Measurements from ENCODE around the gene CYP46A1. TPM values are rescaled to one million over a fixed set of nuclear protein-coding genes. Genes with fewer than 3 reads are reported as not detected.
"Not testable (repeated sequence)": the region's sequence is repeated elsewhere in the genome, so short reads cannot be mapped to it uniquely, and the experiment has no call there.

CYP46A1 gene
- under 1 TPM; 0.15 to 0.29 TPM for total RNA-seq
- 0.23 to 0.38 reads per million in 2 donors for total RNA-seq

GRCh38 chr14:99683619-99684409 lies at the start of gene CYP46A1:
TSS of gene CYP46A1 (plus strand) at chr14:99684298. CDS start at chr14:99684418, 120 bp downstream.
- ATAC-seq (peak; percentile 95), DNase-seq (peak; percentile 99 to 100 (median 99))
- H3K9me3 ChIP-seq (ENCODE audit: control insufficient read depth, low read length, poor library complexity, severe bottlenecking) = no peaks in the 10 kb centered on the region
- H3K27ac Mint-ChIP-seq = peak within 1 kb of the TSS; percentile 53
- H3K4me3 Mint-ChIP-seq = peak within 1 kb of the TSS; percentile 94
- peaks cover 35% of the 10 kb centered on the region for H3K27me3 Mint-ChIP-seq
- H3K36me3 Mint-ChIP-seq (ENCODE audit: low read depth) = peaks cover 3% of the 10 kb centered on the region
- peaks cover 21% of the 10 kb centered on the region for H3K4me1 Mint-ChIP-seq

DNA sequence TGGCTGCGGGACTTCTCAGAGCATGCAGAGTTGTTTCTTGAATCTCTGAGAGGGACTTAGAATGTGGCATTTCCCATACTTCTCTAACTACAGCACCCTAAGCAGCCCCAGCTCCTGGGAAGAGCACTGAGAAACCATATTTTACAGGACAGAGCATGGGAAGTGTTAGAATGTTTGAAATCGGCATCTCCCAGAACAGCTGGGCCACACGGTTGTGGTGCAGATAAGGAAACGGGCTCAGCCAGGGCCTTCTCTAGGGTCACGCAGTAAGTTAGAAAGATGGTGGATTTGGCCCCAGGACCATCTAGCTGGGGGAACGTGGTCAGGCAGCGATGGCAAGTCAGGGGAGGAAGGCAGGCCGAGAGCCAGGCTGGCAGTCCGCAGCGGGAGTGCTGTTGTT lies 49.7 kb upstream of the CYP46A1 start:
- Mint-ChIP-seq H3K27me3 (peaks cover 19% of the 10 kb centered on the region), H3K4me3 (no peak overlapping the region), H3K36me3 (ENCODE audit: low read depth) (no peaks in the 10 kb centered on the region), H3K27ac (no peak overlapping the region), H3K4me1 (peaks cover 7% of the 10 kb centered on the region)
- ATAC-seq (no peak), DNase-seq (no peak)
- H3K9me3 ChIP-seq (ENCODE audit: control insufficient read depth, low read length, poor library complexity, severe bottlenecking) = no peaks in the 10 kb centered on the region

DNA sequence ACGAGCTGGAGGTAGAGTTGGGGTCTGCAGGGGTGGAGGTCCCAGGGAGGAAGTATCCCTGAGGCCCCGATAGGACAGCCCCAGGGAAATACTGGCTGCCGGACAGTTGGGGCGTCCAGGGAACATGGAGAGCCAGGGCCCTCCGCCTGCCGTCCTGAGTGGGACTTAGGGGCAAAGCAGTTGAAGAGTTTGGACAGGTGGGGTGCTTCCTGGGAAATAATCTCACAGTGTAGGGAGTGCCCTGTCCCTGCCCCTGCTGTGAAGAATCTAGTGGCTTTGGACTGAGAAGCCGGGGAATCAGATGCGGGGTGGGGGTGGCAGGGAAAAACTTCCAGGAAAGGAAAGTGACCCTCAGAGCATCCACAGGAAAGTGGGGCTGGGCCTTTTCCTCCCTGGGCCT lies 49.0 kb upstream of the CYP46A1 start:
- Mint-ChIP-seq H3K4me1 (peaks cover 7% of the 10 kb centered on the region), H3K27ac (no peak overlapping the region), H3K4me3 (no peak overlapping the region), H3K36me3 (ENCODE audit: low read depth) (no peaks in the 10 kb centered on the region), H3K27me3 (peaks cover 19% of the 10 kb centered on the region)
- H3K9me3 ChIP-seq (ENCODE audit: control insufficient read depth, low read length, poor library complexity, severe bottlenecking) = no peaks in the 10 kb centered on the region
- ATAC-seq (no peak), DNase-seq (no peak)

GRCh38 chr14:99636487-99636886 lies 47.6 kb upstream of the CYP46A1 start:
- Mint-ChIP-seq H3K27ac (no peak overlapping the region), H3K4me1 (peaks cover 7% of the 10 kb centered on the region), H3K4me3 (no peak overlapping the region), H3K36me3 (ENCODE audit: low read depth) (no peaks in the 10 kb centered on the region), H3K27me3 (peaks cover 19% of the 10 kb centered on the region)
- no peaks in the 10 kb centered on the region for H3K9me3 ChIP-seq (ENCODE audit: control insufficient read depth, low read length, poor library complexity, severe bottlenecking)
- ATAC-seq = no peak
- no peak for DNase-seq

- no peak overlapping the region for H3K4me3 Mint-ChIP-seq
- peaks cover 7% of the 10 kb centered on the region for H3K4me1 Mint-ChIP-seq
- H3K36me3 Mint-ChIP-seq (ENCODE audit: low read depth) = no peaks in the 10 kb centered on the region
- H3K27ac Mint-ChIP-seq = no peak overlapping the region
- no peaks in the 10 kb centered on the region for H3K9me3 ChIP-seq (ENCODE audit: control insufficient read depth, low read length, poor library complexity, severe bottlenecking)
- no peak for ATAC-seq
- H3K27me3 Mint-ChIP-seq = peaks cover 14% of the 10 kb centered on the region
- DNase-seq = no peak
Observed at GRCh38 chr14:99637624-99638023, 46.5 kb upstream of the CYP46A1 start.

GRCh38 chr14:99642771-99643170 lies 41.3 kb upstream of the CYP46A1 start:
- not testable (repeated sequence) for ATAC-seq; H3K27ac Mint-ChIP-seq; H3K9me3 ChIP-seq (ENCODE audit: control insufficient read depth, low read length, poor library complexity, severe bottlenecking); H3K36me3 Mint-ChIP-seq (ENCODE audit: low read depth); H3K4me3 Mint-ChIP-seq; DNase-seq; H3K4me1 Mint-ChIP-seq
- H3K27me3 Mint-ChIP-seq = peaks cover 27% of the 10 kb centered on the region

DNA sequence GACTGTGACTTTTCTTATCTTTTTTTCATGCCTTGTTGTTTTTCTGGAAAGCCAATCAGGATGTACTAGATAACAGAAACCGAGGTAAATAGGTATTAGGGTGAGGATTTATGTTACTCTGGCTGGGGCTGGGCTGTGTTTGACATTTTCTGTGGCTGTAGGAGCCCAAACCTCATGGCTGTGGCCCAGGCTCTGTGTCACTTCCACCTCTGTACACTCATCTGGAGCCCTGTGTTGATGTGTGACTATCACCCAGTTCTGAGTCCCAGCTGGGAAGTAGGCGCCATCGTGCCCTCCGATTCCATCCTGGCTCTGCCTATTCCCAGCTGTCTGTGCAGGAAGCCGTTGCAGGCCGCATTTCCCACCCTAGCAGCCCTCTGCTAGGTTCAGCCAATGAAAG lies 40.8 kb upstream of the CYP46A1 start:
- no peaks in the 10 kb centered on the region for H3K9me3 ChIP-seq (ENCODE audit: control insufficient read depth, low read length, poor library complexity, severe bottlenecking)
- DNase-seq (no peak), ATAC-seq (no peak)
- peaks cover 4% of the 10 kb centered on the region for H3K4me1 Mint-ChIP-seq
- peaks cover 3% of the 10 kb centered on the region for H3K36me3 Mint-ChIP-seq (ENCODE audit: low read depth)
- peaks cover 33% of the 10 kb centered on the region for H3K27me3 Mint-ChIP-seq
- no peak overlapping the region for H3K4me3 Mint-ChIP-seq
- no peak overlapping the region for H3K27ac Mint-ChIP-seq

DNA sequence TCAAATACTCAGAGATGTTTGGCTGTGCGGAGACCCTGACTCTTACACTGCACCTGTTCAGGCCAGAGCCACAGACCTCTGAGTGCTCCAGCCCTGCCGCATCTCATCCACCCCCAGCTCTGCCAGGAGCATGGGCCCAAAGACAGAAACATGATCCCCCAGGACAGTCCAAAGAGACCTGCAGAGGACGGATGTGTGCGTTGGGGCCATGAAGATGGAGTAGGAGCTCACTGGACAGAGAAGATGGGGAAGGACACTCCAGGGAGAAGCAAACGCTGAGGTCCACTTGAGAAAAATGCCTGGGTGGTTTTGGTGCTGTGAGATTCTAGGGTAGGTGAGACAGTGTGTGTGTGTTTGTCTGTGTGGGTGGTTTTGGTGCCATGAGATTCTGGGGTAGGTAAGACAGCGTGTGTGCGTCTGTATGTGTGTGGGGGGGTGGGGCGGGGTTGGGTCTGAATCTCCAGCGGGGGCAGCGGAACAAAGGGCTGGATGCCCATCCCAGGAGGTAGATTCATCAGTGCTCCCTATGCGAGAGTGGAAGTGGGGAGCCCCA lies 40.0 kb upstream of the CYP46A1 start:
- Mint-ChIP-seq H3K36me3 (ENCODE audit: low read depth) (peaks cover 3% of the 10 kb centered on the region), H3K4me1 (peaks cover 6% of the 10 kb centered on the region), H3K27me3 (peaks cover 39% of the 10 kb centered on the region), H3K27ac (no peak overlapping the region), H3K4me3 (peak overlapping the region; percentile 50)
- no peak for DNase-seq
- no peaks in the 10 kb centered on the region for H3K9me3 ChIP-seq (ENCODE audit: control insufficient read depth, low read length, poor library complexity, severe bottlenecking)
- no peak for ATAC-seq

DNA sequence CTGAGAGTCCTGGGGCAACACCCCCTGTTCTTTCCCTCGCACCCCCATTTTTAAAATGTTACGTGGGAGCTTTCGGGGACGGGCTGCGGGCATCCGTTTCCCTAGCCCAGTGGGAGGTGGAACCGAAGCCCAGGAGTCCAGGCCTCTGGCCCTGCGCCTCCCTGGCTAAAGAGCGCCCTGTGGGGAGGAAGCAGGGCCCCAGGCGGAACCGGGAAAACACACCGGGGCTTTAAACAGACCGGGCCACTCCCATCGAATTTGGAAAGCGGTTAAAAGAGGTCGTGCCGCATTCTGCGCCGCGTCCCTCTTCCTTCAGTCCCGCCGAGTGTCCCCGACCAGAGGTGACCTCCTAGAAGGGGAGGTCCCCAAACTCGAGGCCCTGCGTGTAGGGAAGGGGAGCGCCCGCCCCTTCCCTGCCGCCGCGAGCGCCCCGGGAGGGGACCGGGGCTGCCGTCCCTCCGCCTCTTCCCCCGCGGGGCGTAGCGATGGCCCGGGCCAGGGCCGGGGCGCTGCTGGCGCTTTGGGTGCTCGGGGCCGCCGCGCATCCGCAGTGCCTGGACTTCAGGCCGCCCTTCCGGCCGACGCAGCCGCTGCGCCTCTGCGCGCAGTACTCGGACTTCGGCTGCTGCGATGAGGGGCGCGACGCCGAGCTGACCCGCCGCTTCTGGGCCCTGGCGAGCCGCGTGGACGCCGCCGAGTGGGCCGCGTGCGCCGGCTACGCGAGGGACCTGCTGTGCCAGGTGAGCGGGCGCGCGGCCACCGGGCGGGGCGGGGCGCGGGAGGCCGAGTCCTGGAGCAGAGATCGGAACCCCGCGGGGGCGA lies 39.2 kb upstream of the CYP46A1 start, which contains the start of gene HHIPL1:
Gene HHIPL1 (plus strand): TSS at position 407 of the 822 bp plus-strand sequence. CDS start 79 bp downstream, at position 486.
- H3K27me3 Mint-ChIP-seq = peaks cover 44% of the 10 kb centered on the region
- peak within 1 kb of the TSS; percentile 56 for H3K4me3 Mint-ChIP-seq
- peaks cover 6% of the 10 kb centered on the region for H3K4me1 Mint-ChIP-seq
- peaks cover 3% of the 10 kb centered on the region for H3K36me3 Mint-ChIP-seq (ENCODE audit: low read depth)
- no peak for ATAC-seq
- DNase-seq = no peak
- no peaks in the 10 kb centered on the region for H3K9me3 ChIP-seq (ENCODE audit: control insufficient read depth, low read length, poor library complexity, severe bottlenecking)
- no peak within 1 kb of the TSS for H3K27ac Mint-ChIP-seq

GRCh38 chr14:99645545-99646505 lies 38.3 kb upstream of the CYP46A1 start:
- ATAC-seq (no peak), DNase-seq (no peak)
- H3K4me3 Mint-ChIP-seq = peak overlapping the region; percentile 56

DNA sequence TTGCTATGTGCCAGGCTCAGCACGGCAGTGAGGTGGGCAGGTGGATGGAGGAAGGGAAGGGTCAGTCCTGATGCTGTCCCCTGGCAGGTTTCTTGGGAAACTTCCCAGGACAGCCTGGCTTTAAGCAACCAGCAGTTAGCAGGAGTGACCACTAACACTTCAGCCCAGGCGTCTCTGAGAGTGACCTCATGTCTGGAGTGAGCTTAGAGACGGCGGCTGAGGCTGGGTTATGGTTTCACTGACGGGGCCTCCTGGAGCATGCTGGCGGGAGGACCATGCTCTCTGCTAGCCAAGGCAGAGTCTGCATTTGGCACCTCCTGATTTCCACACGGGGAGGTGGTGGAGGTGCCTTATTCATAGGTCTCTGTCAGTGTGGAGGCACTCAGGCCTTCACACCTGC lies 36.7 kb upstream of the CYP46A1 start:
- H3K27me3 Mint-ChIP-seq = peaks cover 57% of the 10 kb centered on the region
- H3K4me1 Mint-ChIP-seq = peaks cover 6% of the 10 kb centered on the region

More at GRCh38 chr14:99645545-99646505, 38.3 kb upstream of the CYP46A1 start:
- H3K4me1 Mint-ChIP-seq = peaks cover 6% of the 10 kb centered on the region
- H3K27ac Mint-ChIP-seq = no peak overlapping the region
- H3K36me3 Mint-ChIP-seq (ENCODE audit: low read depth) = peaks cover 3% of the 10 kb centered on the region
- H3K27me3 Mint-ChIP-seq = peaks cover 47% of the 10 kb centered on the region
- no peaks in the 10 kb centered on the region for H3K9me3 ChIP-seq (ENCODE audit: control insufficient read depth, low read length, poor library complexity, severe bottlenecking)

DNA sequence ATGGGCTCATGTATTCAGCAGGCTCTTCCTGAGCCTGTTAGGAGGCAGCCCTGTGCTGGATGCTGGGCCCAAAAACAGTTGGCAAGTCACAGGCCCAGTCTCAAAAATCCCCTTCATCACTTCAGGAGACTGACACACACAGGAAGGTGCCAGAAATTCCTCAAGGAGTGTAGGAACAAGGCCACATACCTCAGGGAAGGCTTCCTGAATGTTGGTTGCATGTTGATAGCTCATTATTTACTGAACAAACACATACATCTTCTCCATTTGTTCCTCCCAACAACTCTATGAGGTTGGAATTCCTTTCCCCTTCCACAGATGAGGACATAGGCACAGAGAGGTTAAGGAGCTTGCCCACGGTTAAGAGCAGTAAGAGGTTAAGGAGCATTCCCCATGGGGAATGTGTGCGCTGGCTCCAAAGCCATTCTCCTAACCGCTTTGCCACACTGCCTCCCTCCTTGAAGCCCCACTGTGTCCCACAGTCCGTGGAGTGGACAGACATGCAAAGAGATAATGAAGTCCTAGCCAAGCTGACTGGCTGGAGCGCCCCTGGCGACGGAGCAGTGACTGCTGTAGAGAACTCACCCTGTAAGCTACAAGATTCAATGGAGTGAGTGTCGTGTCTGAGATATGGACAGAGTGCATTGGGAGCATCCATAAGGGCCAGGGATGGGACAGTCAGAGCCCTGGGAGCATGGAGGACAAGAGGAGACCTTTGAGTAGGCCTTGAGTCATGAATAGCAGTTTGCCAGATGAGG lies 35.9 kb upstream of the CYP46A1 start:
- DNase-seq (no peak), ATAC-seq (no peak)
- Mint-ChIP-seq H3K4me1 (peaks cover 6% of the 10 kb centered on the region), H3K27me3 (peaks cover 59% of the 10 kb centered on the region), H3K36me3 (ENCODE audit: low read depth) (peaks cover 7% of the 10 kb centered on the region), H3K27ac (no peak overlapping the region), H3K4me3 (no peak overlapping the region)
- H3K9me3 ChIP-seq (ENCODE audit: control insufficient read depth, low read length, poor library complexity, severe bottlenecking) = no peaks in the 10 kb centered on the region

More for the DNA sequence above, 36.7 kb upstream of the CYP46A1 start:
- ATAC-seq = no peak
- no peak overlapping the region for H3K4me3 Mint-ChIP-seq
- no peak overlapping the region for H3K27ac Mint-ChIP-seq
- DNase-seq = no peak
- peaks cover 7% of the 10 kb centered on the region for H3K36me3 Mint-ChIP-seq (ENCODE audit: low read depth)
- no peaks in the 10 kb centered on the region for H3K9me3 ChIP-seq (ENCODE audit: control insufficient read depth, low read length, poor library complexity, severe bottlenecking)
